ENCODE results near the gene FGF6. TPM values are rescaled to one million over a fixed set of nuclear protein-coding genes. Genes with fewer than 3 reads are reported as not detected.

FGF6 gene
- total and polyA plus RNA-seq, 2 experiments from 2014 or later: not detected

DNA sequence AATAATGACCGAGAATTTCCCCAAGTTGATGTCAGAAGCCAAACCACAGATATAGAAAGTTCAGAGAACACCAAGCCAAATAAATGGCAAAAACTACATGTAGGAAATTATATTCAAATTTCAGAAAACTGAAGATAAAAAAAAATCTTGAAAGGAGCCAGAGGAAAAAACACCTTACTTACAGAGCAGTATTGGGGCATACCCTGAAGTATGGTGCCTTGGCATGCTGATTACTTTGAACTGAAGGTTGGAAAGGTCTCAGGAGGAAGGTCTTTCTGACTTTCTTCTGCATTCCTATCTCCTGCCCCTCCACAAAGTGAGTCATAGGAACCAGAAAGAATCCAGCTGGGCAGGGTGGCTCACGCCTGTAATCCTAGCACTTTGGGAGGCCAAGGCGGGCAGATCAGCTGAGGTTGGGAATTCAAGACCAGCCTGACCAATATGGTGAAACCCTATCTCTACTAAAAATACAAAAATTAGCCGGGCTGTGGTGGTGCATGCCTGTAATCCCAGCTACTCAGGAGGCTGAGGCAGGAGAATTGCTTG, 8.8 kb upstream of the FGF6 start:
- Histone ChIP-seq H3K36me3 (replicated peaks; ENCODE audit: insufficient read depth, low read depth) (no peaks in the 10 kb centered on the region), H3K79me2 (no peaks in the 10 kb centered on the region), H3K4me1 (ENCODE audit: insufficient read depth) (no peaks in the 10 kb centered on the region), H2AFZ (no peak overlapping the region), H3K27me3 (peaks cover 14% of the 10 kb centered on the region), H3K9me3 (ENCODE audit: low read depth) (no peaks in the 10 kb centered on the region), H3K4me2 (no peak overlapping the region), H4K20me1 (ENCODE audit: insufficient read depth, poor library complexity, severe bottlenecking) (no peaks in the 10 kb centered on the region), H3K4me3 (no peak overlapping the region), H3K9me2 (replicated peaks; ENCODE audit: insufficient read depth) (no peaks in the 10 kb centered on the region), H3K27ac (no peak overlapping the region)
- DNase-seq (ENCODE audit: low spot score): no peak
- 90% methylated on average over 4 of the region's 4 CpGs for WGBS (ENCODE audit: low lambda C conversion rate, missing lambda C conversion rate)
- TF ChIP-seq EZH2 (IDR thresholded peaks at IDR 0.05; ENCODE audit: borderline replicate concordance) (no peak), EZH2phosphoT487 (IDR thresholded peaks at IDR 0.05; ENCODE audit: low read depth, severe bottlenecking, unreplicated experiment) (no peak), CTCF (IDR thresholded peaks at IDR 0.05; ENCODE audit: poor library complexity) (no peak)

DNA sequence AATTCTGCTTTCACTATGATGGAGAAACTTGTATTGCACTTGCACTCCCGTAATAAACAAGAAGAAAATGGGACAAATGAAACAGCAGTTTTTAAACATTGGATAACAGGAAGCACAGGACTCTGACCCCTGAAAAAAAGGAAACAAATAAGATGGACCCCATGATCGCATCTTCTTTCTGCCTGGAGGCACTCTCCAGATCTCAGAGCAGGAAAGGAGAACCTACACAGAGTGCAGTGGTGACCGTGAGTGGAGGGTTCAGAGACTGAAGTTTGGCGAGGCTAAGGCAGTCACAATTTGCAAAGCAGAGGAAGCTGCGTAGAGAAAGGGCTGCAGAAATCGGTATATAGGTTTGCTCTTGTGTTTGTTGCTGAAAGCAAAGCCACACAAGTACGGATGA, 6.1 kb upstream of the FGF6 start:
- Histone ChIP-seq H3K27me3 (peaks cover 14% of the 10 kb centered on the region), H3K9me2 (replicated peaks; ENCODE audit: insufficient read depth) (no peaks in the 10 kb centered on the region), H3K4me1 (ENCODE audit: insufficient read depth) (no peaks in the 10 kb centered on the region), H3K36me3 (replicated peaks; ENCODE audit: insufficient read depth, low read depth) (no peaks in the 10 kb centered on the region), H3K9me3 (ENCODE audit: low read depth) (no peaks in the 10 kb centered on the region), H2AFZ (no peak overlapping the region), H3K4me3 (no peak overlapping the region), H3K79me2 (no peaks in the 10 kb centered on the region), H3K4me2 (no peak overlapping the region), H4K20me1 (ENCODE audit: insufficient read depth, poor library complexity, severe bottlenecking) (no peaks in the 10 kb centered on the region), H3K27ac (no peak overlapping the region)
- TF ChIP-seq EZH2 (IDR thresholded peaks at IDR 0.05; ENCODE audit: borderline replicate concordance) (no peak), CTCF (IDR thresholded peaks at IDR 0.05; ENCODE audit: poor library complexity) (no peak), EZH2phosphoT487 (IDR thresholded peaks at IDR 0.05; ENCODE audit: low read depth, severe bottlenecking, unreplicated experiment) (no peak)
- 81% methylated on average over 7 of the region's 7 CpGs for WGBS (ENCODE audit: low lambda C conversion rate, missing lambda C conversion rate)
- no peak for DNase-seq (ENCODE audit: low spot score)

DNA sequence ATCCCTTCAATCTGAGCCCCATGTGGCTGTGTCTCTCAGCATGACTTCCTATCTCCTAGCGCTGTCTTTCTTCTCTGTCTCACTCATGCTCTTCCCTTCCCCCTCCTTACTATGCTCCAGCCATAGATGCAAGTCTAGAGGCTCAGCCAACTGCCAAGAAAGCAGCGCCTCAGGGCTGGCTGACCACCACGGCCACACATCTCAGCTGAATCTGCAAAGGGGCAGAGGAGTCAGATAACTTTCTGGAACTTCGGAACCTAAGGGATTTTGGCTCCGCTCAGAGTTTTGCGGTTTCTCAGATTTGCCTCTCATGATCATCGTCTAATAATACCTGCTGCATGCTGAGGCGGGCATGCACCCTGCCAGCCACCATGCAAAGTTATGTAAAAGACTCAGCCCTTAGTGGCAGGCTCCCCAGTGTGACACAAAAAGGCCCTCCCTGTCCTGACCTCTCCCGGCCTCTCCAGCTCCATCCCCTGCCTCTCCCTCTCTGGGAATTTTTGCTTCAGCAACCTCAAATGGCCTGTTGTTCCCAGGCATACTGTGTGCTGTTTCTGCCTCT, 5.0 kb upstream of the FGF6 start:
- Histone ChIP-seq H3K9me2 (replicated peaks; ENCODE audit: insufficient read depth) (no peaks in the 10 kb centered on the region), H3K27ac (no peak overlapping the region), H3K79me2 (no peaks in the 10 kb centered on the region), H3K9me3 (ENCODE audit: low read depth) (no peaks in the 10 kb centered on the region), H3K27me3 (peaks cover 14% of the 10 kb centered on the region), H4K20me1 (ENCODE audit: insufficient read depth, poor library complexity, severe bottlenecking) (no peaks in the 10 kb centered on the region), H3K4me3 (no peak overlapping the region), H2AFZ (no peak overlapping the region), H3K36me3 (replicated peaks; ENCODE audit: insufficient read depth, low read depth) (no peaks in the 10 kb centered on the region), H3K4me2 (no peak overlapping the region), H3K4me1 (ENCODE audit: insufficient read depth) (no peaks in the 10 kb centered on the region)
- no peak for TF ChIP-seq EZH2phosphoT487 (IDR thresholded peaks at IDR 0.05; ENCODE audit: low read depth, severe bottlenecking, unreplicated experiment)
- no peak for TF ChIP-seq EZH2 (IDR thresholded peaks at IDR 0.05; ENCODE audit: borderline replicate concordance)
- TF ChIP-seq CTCF (IDR thresholded peaks at IDR 0.05; ENCODE audit: poor library complexity): no peak
- DNase-seq (ENCODE audit: low spot score): no peak
- WGBS (ENCODE audit: low lambda C conversion rate, missing lambda C conversion rate): 39% methylated on average over 9 of the region's 9 CpGs
